Endothelial cell of umbilical vein (primary cell): ENCODE measurements around the gene FBXO27. TPM values are rescaled to one million over a fixed set of nuclear protein-coding genes. Genes with fewer than 3 reads are reported as not detected.
"Not testable (repeated sequence)": the region's sequence is repeated elsewhere in the genome, so short reads cannot be mapped to it uniquely, and the experiment has no call there.

Experiments used
- BruUV-seq: library from RNA; stranded (reverse); fragments of 400-500 nt; replicated peaks from 2 replicates; lab custom pipeline; 2021; lab: Mats Ljungman, UMichigan
- CTCF ChIA-PET: fragments of 300-600, 350-600 bp; sonication (Branson Sonifier 250); formaldehyde crosslinking; loops from one replicate; lab custom pipeline; 2021; ENCODE audit warnings: antibody characterized with exemption, inconsistent platforms; lab: Charles Lee
- POLR2A ChIA-PET: fragments of 300-600, 350-600 bp; sonication (Branson Sonifier 250); formaldehyde crosslinking; loops from one replicate; lab custom pipeline; 2021; ENCODE audit warnings: antibody characterized with exemption, inconsistent platforms; lab: Charles Lee
- DNase-seq: peaks from one replicate; pipeline ENCODE4 v3.0.0-alpha.2; 2011; ENCODE audit warnings: low read depth, low spot score
- FAIRE-seq: peaks from 2 replicates; lab custom pipeline; 2011; peaks lifted over from hg19 to GRCh38; lab: Jason Lieb, UNC
- H2AFZ ChIP-seq: 2 replicates; pipeline ENCODE4 v1.6.0; 2012; ENCODE audit warnings: low read depth, low read length, control low read depth, inconsistent platforms
- H3K27ac ChIP-seq: 2 replicates; pipeline ENCODE4 v1.5.1; 2011; ENCODE audit warnings: low read depth, mild to moderate bottlenecking, control low read depth, low read length, moderate library complexity; ENCODE audit not compliant: insufficient read depth
- H3K27me3 ChIP-seq, 2 experiments: 2 replicates each; pipeline versions ENCODE4 v1.6.0 to v1.6.1; 2011; ENCODE audit warnings: low read length in 2 of 2, mixed read lengths in 1 of 2; ENCODE audit not compliant: control insufficient read depth in 2 of 2, insufficient read depth in 2 of 2
- H3K36me3 ChIP-seq, 2 experiments: 2 replicates in 1 of 2; 3 replicates in 1 of 2; pipeline ENCODE4 v1.5.1; 2011; ENCODE audit warnings: low read length in 2 of 2, mild to moderate bottlenecking in 1 of 2, moderate library complexity in 1 of 2; ENCODE audit not compliant: control insufficient read depth in 2 of 2, insufficient read depth in 2 of 2; ENCODE audit errors: extremely low read depth in 1 of 2
- H3K4me1 ChIP-seq: 3 replicates; pipeline ENCODE4 v1.5.1; 2011; ENCODE audit warnings: mild to moderate bottlenecking, low read length; ENCODE audit not compliant: control insufficient read depth, insufficient read depth; ENCODE audit errors: extremely low read depth
- H3K4me2 ChIP-seq: 2 replicates; pipeline ENCODE4 v1.6.1; 2011; ENCODE audit warnings: low read length, control low read depth, mixed read lengths; ENCODE audit not compliant: insufficient read depth
- H3K4me3 ChIP-seq, 3 experiments: fragments of 200-600 bp in 1 of 3; sonication (generic), shearing (Covaris generic) in 1 of 3; replicated peaks in 1 of 3; 2 replicates each; pipeline ENCODE4 v1.5.1; 2011 to 2016; ENCODE audit warnings: control low read depth in 3 of 3, low read length in 3 of 3, mild to moderate bottlenecking in 2 of 3, inconsistent platforms in 1 of 3, low read depth in 1 of 3, moderate library complexity in 1 of 3; ENCODE audit not compliant: insufficient read depth in 1 of 3
- H3K79me2 ChIP-seq: 2 replicates; pipeline ENCODE4 v1.6.0; 2012; ENCODE audit warnings: low read length, inconsistent platforms; ENCODE audit not compliant: control insufficient read depth, insufficient read depth
- H3K9ac ChIP-seq: replicated peaks from 2 replicates; pipeline ENCODE3; 2011; ENCODE audit warnings: low read length, control low read depth; ENCODE audit not compliant: insufficient read depth; ENCODE audit errors: extremely low read depth
- H3K9me1 ChIP-seq: replicated peaks from 3 replicates; pipeline ENCODE4 v1.6.0; 2011; ENCODE audit warnings: mild to moderate bottlenecking, low read length; ENCODE audit not compliant: control insufficient read depth, insufficient read depth; ENCODE audit errors: extremely low read depth
- H3K9me3 ChIP-seq: replicated peaks from 2 replicates; pipeline ENCODE4 v1.5.1; 2012; ENCODE audit warnings: low read length, inconsistent platforms; ENCODE audit not compliant: control insufficient read depth, insufficient read depth
- H4K20me1 ChIP-seq: replicated peaks from 2 replicates; pipeline ENCODE3; 2011; ENCODE audit warnings: mild to moderate bottlenecking, low read length; ENCODE audit not compliant: control insufficient read depth, insufficient read depth; ENCODE audit errors: extremely low read depth
- EZH2 ChIP-seq: IDR thresholded peaks from 2 replicates; pipeline ENCODE4 v1.6.1; 2012; ENCODE audit warnings: borderline replicate concordance, low read depth, mild to moderate bottlenecking, moderate library complexity, low read length, inconsistent platforms; ENCODE audit not compliant: severe bottlenecking
- FOS ChIP-seq: IDR thresholded peaks from 2 replicates; pipeline ENCODE4 v1.6.1; 2011; ENCODE audit warnings: mild to moderate bottlenecking, low read length, moderate library complexity, borderline replicate concordance; ENCODE audit not compliant: insufficient read depth
- GATA2 ChIP-seq: IDR thresholded peaks from 2 replicates; pipeline ENCODE4 v1.7.0; 2011; ENCODE audit warnings: low read depth, mild to moderate bottlenecking, moderate library complexity, mixed read lengths, low read length; ENCODE audit not compliant: insufficient read length, insufficient read depth
- JUN ChIP-seq: IDR thresholded peaks from 2 replicates; pipeline ENCODE4 v1.6.1; 2011; ENCODE audit warnings: borderline replicate concordance, low read depth; ENCODE audit not compliant: insufficient read length, insufficient read depth
- MAX ChIP-seq: IDR thresholded peaks from 2 replicates; pipeline ENCODE4 v1.6.1; 2011; ENCODE audit not compliant: insufficient read depth, insufficient read length
- MYC ChIP-seq: IDR thresholded peaks from one replicate; pipeline ENCODE4 v1.6.1; 2011; ENCODE audit warnings: mild to moderate bottlenecking, low read depth, low read length
- POLR2A ChIP-seq: IDR thresholded peaks from 2 replicates; pipeline ENCODE4 v1.6.1; 2012; ENCODE audit warnings: low read depth, mild to moderate bottlenecking, control low read depth, low read length
- POLR2AphosphoS5 ChIP-seq: IDR thresholded peaks from 2 replicates; pipeline ENCODE4 v1.6.1; 2012; ENCODE audit warnings: low read depth, mild to moderate bottlenecking, control low read depth, low read length, moderate library complexity; ENCODE audit not compliant: insufficient read depth
- dilution Hi-C: fragments of 300-500 bp; cut with MboI; formaldehyde crosslinking; loops from one replicate; pipeline ENCODE4 v1.15.0; 2019; ENCODE audit warnings: low sequenced_read_pairs; ENCODE audit not compliant: extremely low pct_ligation_motif_present
- intact Hi-C: fragments of 100-400 bp; cut with micrococcal nuclease; formaldehyde crosslinking; loops from one replicate; pipeline ENCODE4 v1.10.0; 2022
- polyA plus RNA-seq, 4 experiments: library from polyadenylated mRNA; depleted of rRNA in 3 of 4; stranded (reverse) in 3 of 4; unstranded in 1 of 4; fragments of >200 nt; gene quantifications; 2 replicates each; pipeline versions ENCODE4 v1.2.1 to v1.2.3, GENCODE V29; 2011 to 2012; ENCODE audit warnings: missing spikeins in 1 of 4
- total RNA-seq: library from RNA; stranded (reverse); gene quantifications from 2 replicates; pipeline ENCODE4 v1.2.3, GENCODE V29; 2021
- TF ChIP-seq, protein P1 (sequence below), 2 donors: IDR thresholded peaks; 1 replicate in 1 of 2; 2 replicates in 1 of 2; pipeline ENCODE4 v1.5.1; 2011; ENCODE audit warnings: low read length in 2 of 2, mild to moderate bottlenecking in 2 of 2, moderate library complexity in 2 of 2, control low read depth in 1 of 2, inconsistent platforms in 1 of 2, low read depth in 1 of 2; ENCODE audit not compliant: insufficient read depth in 1 of 2; ENCODE audit errors: extremely low read depth in 1 of 2

The FBXO27 gene
- total and polyA plus RNA-seq, 2 donors (not counting 3 experiments of a cell fraction or from before 2014, with no cell fraction given) = 3.5 to 4.2 TPM

GRCh38 chr19:39070888-39071287 is 38.5 kb upstream of the FBXO27 start:
- H4K20me1 ChIP-seq = no peaks in the 10 kb centered on the region
- no peak overlapping the region for H3K9ac ChIP-seq
- H3K4me3 ChIP-seq = no peak overlapping the region

DNA sequence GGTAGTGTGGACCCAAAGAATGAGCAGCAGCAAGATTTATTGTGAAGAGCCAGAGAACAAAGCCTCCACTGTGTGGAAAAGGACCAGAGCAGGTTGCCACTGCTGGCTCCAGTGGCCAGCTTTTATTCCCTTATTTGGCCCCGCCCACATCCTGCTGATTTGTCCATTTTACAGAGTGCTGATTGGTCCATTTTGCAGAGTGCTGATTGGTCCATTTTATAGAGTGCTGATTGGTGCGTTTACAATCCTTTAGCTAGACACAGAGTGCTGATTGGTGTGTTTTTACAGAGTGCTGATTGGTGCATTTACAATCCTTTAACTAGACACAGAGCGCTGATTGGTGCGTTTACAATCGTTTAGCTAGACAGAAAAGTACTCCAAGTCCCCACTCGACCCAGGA is 35.9 kb upstream of the FBXO27 start:
- H3K27ac ChIP-seq, DNase-seq, H3K9me3 ChIP-seq, BruUV-seq, H3K9ac ChIP-seq, H2AFZ ChIP-seq, dilution Hi-C loops, H3K79me2 ChIP-seq, H3K27me3 ChIP-seq, H3K4me1 ChIP-seq, POLR2A ChIA-PET, H4K20me1 ChIP-seq, H3K9me1 ChIP-seq, H3K4me2 ChIP-seq, H3K36me3 ChIP-seq, FAIRE-seq, H3K4me3 ChIP-seq, intact Hi-C loops: not testable (repeated sequence)
- CTCF ChIA-PET = interaction anchor here (2.0 kb wide), 1 partner anchor 17 kb away, joined by 6 read pairs; no protein-coding TSS in a partner anchor

More at GRCh38 chr19:39070888-39071287, 38.5 kb upstream of the FBXO27 start:
- intact Hi-C loops = no loop called here
- Histone ChIP-seq H3K79me2 (no peaks in the 10 kb centered on the region), H3K9me3 (no peaks in the 10 kb centered on the region), H3K9me1 (no peaks in the 10 kb centered on the region), H3K4me1 (peaks cover 14% of the 10 kb centered on the region), H3K4me2 (no peak overlapping the region), H3K36me3 (no peaks in the 10 kb centered on the region), H3K27ac (no peak overlapping the region), H3K27me3 (no peaks in the 10 kb centered on the region), H2AFZ (no peak overlapping the region)
- TF ChIP-seq MAX = no peak
- no peak for TF ChIP-seq EZH2
- TF ChIP-seq JUN = no peak
- TF ChIP-seq POLR2A = no peak
- no peak for TF ChIP-seq GATA2
- no peak for TF ChIP-seq FOS
- TF ChIP-seq POLR2AphosphoS5 = no peak
- TF ChIP-seq MYC = no peak
- TF ChIP-seq, protein P1, sequence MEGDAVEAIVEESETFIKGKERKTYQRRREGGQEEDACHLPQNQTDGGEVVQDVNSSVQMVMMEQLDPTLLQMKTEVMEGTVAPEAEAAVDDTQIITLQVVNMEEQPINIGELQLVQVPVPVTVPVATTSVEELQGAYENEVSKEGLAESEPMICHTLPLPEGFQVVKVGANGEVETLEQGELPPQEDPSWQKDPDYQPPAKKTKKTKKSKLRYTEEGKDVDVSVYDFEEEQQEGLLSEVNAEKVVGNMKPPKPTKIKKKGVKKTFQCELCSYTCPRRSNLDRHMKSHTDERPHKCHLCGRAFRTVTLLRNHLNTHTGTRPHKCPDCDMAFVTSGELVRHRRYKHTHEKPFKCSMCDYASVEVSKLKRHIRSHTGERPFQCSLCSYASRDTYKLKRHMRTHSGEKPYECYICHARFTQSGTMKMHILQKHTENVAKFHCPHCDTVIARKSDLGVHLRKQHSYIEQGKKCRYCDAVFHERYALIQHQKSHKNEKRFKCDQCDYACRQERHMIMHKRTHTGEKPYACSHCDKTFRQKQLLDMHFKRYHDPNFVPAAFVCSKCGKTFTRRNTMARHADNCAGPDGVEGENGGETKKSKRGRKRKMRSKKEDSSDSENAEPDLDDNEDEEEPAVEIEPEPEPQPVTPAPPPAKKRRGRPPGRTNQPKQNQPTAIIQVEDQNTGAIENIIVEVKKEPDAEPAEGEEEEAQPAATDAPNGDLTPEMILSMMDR (IDR thresholded peaks at IDR 0.05; ENCODE audit: extremely low read depth in 1 of 2, insufficient read depth in 1 of 2, low read depth in 1 of 2, low read length in 2 of 2) = no peak
- ChIA-PET POLR2A (no interaction called here), CTCF (interaction anchor here (2.0 kb wide), 1 partner anchor 19 kb away, joined by 9 read pairs; no protein-coding TSS in a partner anchor)
- dilution Hi-C loops = no loop called here
- BruUV-seq = no TSS peak
- DNase-seq (no peak), FAIRE-seq (no peak)
